H9 (cell line): ENCODE results near the gene GNLY. TPM values are rescaled to one million over a fixed set of nuclear protein-coding genes. Genes with fewer than 3 reads are reported as not detected.

Source experiments
- DNase-seq: peaks from one replicate; pipeline ENCODE4 v3.0.0-alpha.2; 2017
- H2AFZ ChIP-seq: one replicate; pipeline ENCODE4 v1.6.1; 2013; ENCODE audit warnings: mild to moderate bottlenecking, low read length, control low read depth, moderate library complexity
- H2AK5ac ChIP-seq: 2 replicates; pipeline ENCODE4 v1.6.1; 2013; ENCODE audit warnings: low read length, control low read depth, mixed read lengths; ENCODE audit not compliant: insufficient read length
- H2BK120ac ChIP-seq: one replicate; pipeline ENCODE4 v1.6.1; 2013; ENCODE audit warnings: low read depth, mild to moderate bottlenecking, low read length, control low read depth, inconsistent platforms; ENCODE audit not compliant: poor library complexity, severe bottlenecking
- H2BK12ac ChIP-seq: 2 replicates; pipeline ENCODE4 v1.6.1; 2013; ENCODE audit warnings: low read length, control low read depth, mixed read lengths, low read depth; ENCODE audit not compliant: insufficient read length
- H2BK15ac ChIP-seq: 2 replicates; pipeline ENCODE4 v1.6.1; 2013; ENCODE audit warnings: low read depth, low read length, control low read depth
- H2BK20ac ChIP-seq: one replicate; pipeline ENCODE4 v1.6.1; 2013; ENCODE audit warnings: low read depth, mild to moderate bottlenecking, low read length, control low read depth, inconsistent platforms; ENCODE audit not compliant: poor library complexity, severe bottlenecking
- H2BK5ac ChIP-seq: 2 replicates; pipeline ENCODE4 v1.6.1; 2013; ENCODE audit warnings: low read length, control low read depth, mixed read lengths; ENCODE audit not compliant: insufficient read length
- H3K14ac ChIP-seq: 2 replicates; pipeline ENCODE4 v1.6.1; 2013; ENCODE audit warnings: low read length, control low read depth; ENCODE audit not compliant: insufficient read depth
- H3K18ac ChIP-seq: 2 replicates; pipeline ENCODE4 v1.6.1; 2013; ENCODE audit warnings: low read depth, mild to moderate bottlenecking, mixed read lengths, low read length, control low read depth; ENCODE audit not compliant: insufficient read length
- H3K23ac ChIP-seq: 2 replicates; pipeline ENCODE4 v1.6.1; 2013; ENCODE audit warnings: low read length, control low read depth, mixed read lengths, low read depth; ENCODE audit not compliant: insufficient read length
- H3K23me2 ChIP-seq: 2 replicates; pipeline ENCODE4 v1.6.1; 2013; ENCODE audit warnings: low read depth, mild to moderate bottlenecking, mixed read lengths, low read length, control low read depth; ENCODE audit not compliant: insufficient read length, poor library complexity, severe bottlenecking
- H3K27ac ChIP-seq: 2 replicates; pipeline ENCODE4 v1.5.1; 2013; ENCODE audit warnings: low read length, control low read depth, mixed read lengths, low read depth; ENCODE audit not compliant: insufficient read length
- H3K27me3 ChIP-seq: 2 replicates; pipeline ENCODE4 v1.6.1; 2013; ENCODE audit warnings: low read length, control low read depth, inconsistent platforms; ENCODE audit not compliant: insufficient read depth
- H3K4ac ChIP-seq: 2 replicates; pipeline ENCODE4 v1.6.1; 2013; ENCODE audit warnings: low read depth, mild to moderate bottlenecking, control low read depth, inconsistent platforms, low read length, moderate library complexity
- H3K4me1 ChIP-seq: 2 replicates; pipeline ENCODE4 v1.6.1; 2013; ENCODE audit warnings: low read length, control low read depth, inconsistent platforms; ENCODE audit not compliant: insufficient read depth
- H3K4me2 ChIP-seq: 2 replicates; pipeline ENCODE4 v1.6.1; 2013; ENCODE audit warnings: low read length, control low read depth, mixed read lengths; ENCODE audit not compliant: insufficient read length, insufficient read depth
- H3K56ac ChIP-seq: 2 replicates; pipeline ENCODE4 v1.6.1; 2013; ENCODE audit warnings: low read depth, mild to moderate bottlenecking, mixed read lengths, low read length, control low read depth; ENCODE audit not compliant: insufficient read length
- H3K79me1 ChIP-seq: 2 replicates; pipeline ENCODE4 v1.6.1; 2013; ENCODE audit warnings: low read depth, mild to moderate bottlenecking, moderate library complexity, low read length, control low read depth, inconsistent platforms; ENCODE audit not compliant: insufficient read depth, poor library complexity, severe bottlenecking
- H3K79me2 ChIP-seq: 2 replicates; pipeline ENCODE4 v1.6.1; 2013; ENCODE audit warnings: low read length, control low read depth, inconsistent platforms; ENCODE audit not compliant: insufficient read depth
- H3K9ac ChIP-seq: 2 replicates; pipeline ENCODE4 v1.6.1; 2013; ENCODE audit warnings: low read length, control low read depth, mixed read lengths; ENCODE audit not compliant: insufficient read length; ENCODE audit errors: extremely low read depth
- H3K9me3 ChIP-seq: one replicate; pipeline ENCODE4 v1.6.1; 2013; ENCODE audit warnings: low read depth, low read length, inconsistent platforms; ENCODE audit not compliant: control insufficient read depth
- H3T11ph ChIP-seq: one replicate; pipeline ENCODE4 v1.6.1; 2013; ENCODE audit warnings: mild to moderate bottlenecking, low read length, control low read depth, inconsistent platforms
- H4K20me1 ChIP-seq: one replicate; pipeline ENCODE4 v1.6.1; 2013; ENCODE audit not compliant: control insufficient read depth, insufficient read length, insufficient read depth
- H4K5ac ChIP-seq: 2 replicates; pipeline ENCODE4 v1.6.1; 2013; ENCODE audit warnings: low read depth, mild to moderate bottlenecking, mixed read lengths, low read length, control low read depth; ENCODE audit not compliant: insufficient read length
- H4K8ac ChIP-seq: replicated peaks from 2 replicates; pipeline ENCODE4 v1.6.1; 2013; ENCODE audit warnings: low read length, control low read depth, mixed read lengths, low read depth; ENCODE audit not compliant: insufficient read length
- H4K91ac ChIP-seq: 2 replicates; pipeline ENCODE4 v1.6.1; 2013; ENCODE audit warnings: low read depth, mild to moderate bottlenecking, moderate library complexity, mixed read lengths, low read length, control low read depth; ENCODE audit not compliant: insufficient read length
- H3K27ac Mint-ChIP-seq, 3 experiments: 2 replicates in 2 of 3; 3 replicates in 1 of 3; pipeline ENCODE4 v1.8.0; 2020 to 2021; ENCODE audit warnings: mixed read lengths in 3 of 3, mild to moderate bottlenecking in 1 of 3, moderate library complexity in 1 of 3
- H3K27me3 Mint-ChIP-seq: 2 replicates; pipeline ENCODE4 v1.8.0; 2021; ENCODE audit warnings: low read depth, mild to moderate bottlenecking, moderate library complexity, mixed read lengths
- H3K36me3 Mint-ChIP-seq, 3 experiments: 2 replicates in 2 of 3; 3 replicates in 1 of 3; pipeline ENCODE4 v1.8.0; 2020 to 2021; ENCODE audit warnings: low read depth in 3 of 3, mixed read lengths in 3 of 3; ENCODE audit not compliant: insufficient read depth in 1 of 3
- H3K4me1 Mint-ChIP-seq, 2 experiments: 2 replicates each; pipeline ENCODE4 v1.8.0; 2020; ENCODE audit warnings: mixed read lengths in 2 of 2
- H3K4me3 Mint-ChIP-seq, 2 experiments: 2 replicates in 1 of 2; 3 replicates in 1 of 2; pipeline ENCODE4 v1.8.0; 2020 to 2021; ENCODE audit warnings: mild to moderate bottlenecking in 2 of 2, mixed read lengths in 2 of 2, moderate library complexity in 1 of 2
- H3K9me3 Mint-ChIP-seq, 2 experiments: 2 replicates in 1 of 2; 3 replicates in 1 of 2; pipeline ENCODE4 v1.8.0; 2020; ENCODE audit warnings: mild to moderate bottlenecking in 2 of 2, mixed read lengths in 2 of 2, moderate library complexity in 1 of 2
- WGBS: extraction: QIAGEN DNeasy Blood & Tissue Kit; methylation state at CpG from one replicate; pipeline ENCODE4 v1.1.7; 2013; ENCODE audit warnings: missing lambda C conversion rate, low lambda C conversion rate, mixed read lengths; ENCODE audit not compliant: insufficient read length; ENCODE audit errors: extremely low coverage; 5-methylcytosine and 5-hydroxymethylcytosine counted together
- total RNA-seq: library from RNA; stranded (reverse); gene quantifications from 2 replicates; pipeline ENCODE4 v1.2.1, GENCODE V29; 2021
- TF ChIP-seq, protein P1 (sequence below): fragments of 200-600 bp; sonication (generic); conservative IDR thresholded peaks from 3 replicates; pipeline ENCODE4 v1.8.0; 2021; ENCODE audit warnings: antibody characterized with exemption, mild to moderate bottlenecking

Gene GNLY
- total RNA-seq, 1 experiment from 2014 or later: not detected

DNA sequence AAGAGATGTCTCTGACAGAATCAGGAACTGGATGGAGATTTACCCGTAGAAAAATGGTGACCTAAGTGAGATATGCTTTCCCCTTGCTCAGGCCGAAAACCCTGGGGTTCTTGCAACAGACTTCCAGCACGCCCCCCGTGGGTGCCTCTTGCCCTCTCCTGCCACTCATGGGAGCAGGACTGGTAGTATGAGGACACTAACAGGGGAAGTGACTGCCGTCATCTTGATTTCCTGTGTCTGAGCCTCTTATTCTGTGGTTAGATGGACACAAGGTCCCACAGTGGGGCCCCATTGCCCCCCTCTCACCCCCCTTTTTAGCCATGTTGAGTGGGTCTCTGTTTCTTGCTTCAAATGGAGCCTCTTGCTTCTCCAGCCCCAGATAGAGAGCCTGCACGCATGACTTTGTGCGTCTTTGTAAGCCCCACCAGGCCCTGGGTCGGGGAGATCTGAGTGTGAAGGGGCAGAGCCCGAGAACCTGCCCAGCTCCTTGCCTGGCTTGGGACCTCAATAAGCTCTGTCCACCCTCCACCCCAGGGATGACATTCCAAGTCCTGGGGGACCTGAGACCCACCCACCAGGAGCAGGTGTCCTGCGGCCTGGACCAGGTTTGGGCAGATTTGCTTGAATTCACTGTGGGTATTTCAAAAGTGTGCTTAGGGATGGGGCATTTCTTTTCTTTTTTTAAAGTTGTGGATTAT lies 12.6 kb downstream of the GNLY start:
- Histone ChIP-seq H3K9me3 (no peaks in the 10 kb centered on the region), H4K5ac (no peak overlapping the region), H4K8ac (no peak overlapping the region), H3K23ac (no peak overlapping the region), H3K14ac (no peak overlapping the region), H2AFZ (no peak overlapping the region), H3K23me2 (no peaks in the 10 kb centered on the region), H3K27ac (no peak overlapping the region), H4K91ac (no peak overlapping the region), H3K56ac (no peak overlapping the region), H3K27me3 (peaks cover 3% of the 10 kb centered on the region; the same call in 1 of the 2 replicates), H2BK20ac (no peak overlapping the region), H3K79me1 (no peaks in the 10 kb centered on the region), H2BK12ac (no peak overlapping the region), H2BK15ac (no peak overlapping the region), H3T11ph (no peak overlapping the region), H2AK5ac (no peak overlapping the region), H3K79me2 (no peaks in the 10 kb centered on the region), H2BK5ac (no peak overlapping the region), H3K9ac (no peak overlapping the region), H2BK120ac (no peak overlapping the region), H3K4me1 (no peaks in the 10 kb centered on the region; the same call in 1 of the 2 replicates), H3K4ac (no peak overlapping the region), H3K4me2 (no peak overlapping the region), H4K20me1 (no peaks in the 10 kb centered on the region), H3K18ac (no peak overlapping the region)
- peaks cover 21% of the 10 kb centered on the region for H3K27me3 Mint-ChIP-seq
- no peak overlapping the region for H3K4me3 Mint-ChIP-seq
- DNase-seq: no peak
- H3K4me1 Mint-ChIP-seq: peaks cover 16 to 20% of the 10 kb centered on the region in 2 experiments
- no peaks in the 10 kb centered on the region for H3K36me3 Mint-ChIP-seq
- WGBS: no CpG with 5 or more reads among the region's 10 CpGs
- H3K27ac Mint-ChIP-seq: no peak overlapping the region
- no peaks in the 10 kb centered on the region; a peak in 1 of 5 replicates for H3K9me3 Mint-ChIP-seq
- TF ChIP-seq, protein P1, sequence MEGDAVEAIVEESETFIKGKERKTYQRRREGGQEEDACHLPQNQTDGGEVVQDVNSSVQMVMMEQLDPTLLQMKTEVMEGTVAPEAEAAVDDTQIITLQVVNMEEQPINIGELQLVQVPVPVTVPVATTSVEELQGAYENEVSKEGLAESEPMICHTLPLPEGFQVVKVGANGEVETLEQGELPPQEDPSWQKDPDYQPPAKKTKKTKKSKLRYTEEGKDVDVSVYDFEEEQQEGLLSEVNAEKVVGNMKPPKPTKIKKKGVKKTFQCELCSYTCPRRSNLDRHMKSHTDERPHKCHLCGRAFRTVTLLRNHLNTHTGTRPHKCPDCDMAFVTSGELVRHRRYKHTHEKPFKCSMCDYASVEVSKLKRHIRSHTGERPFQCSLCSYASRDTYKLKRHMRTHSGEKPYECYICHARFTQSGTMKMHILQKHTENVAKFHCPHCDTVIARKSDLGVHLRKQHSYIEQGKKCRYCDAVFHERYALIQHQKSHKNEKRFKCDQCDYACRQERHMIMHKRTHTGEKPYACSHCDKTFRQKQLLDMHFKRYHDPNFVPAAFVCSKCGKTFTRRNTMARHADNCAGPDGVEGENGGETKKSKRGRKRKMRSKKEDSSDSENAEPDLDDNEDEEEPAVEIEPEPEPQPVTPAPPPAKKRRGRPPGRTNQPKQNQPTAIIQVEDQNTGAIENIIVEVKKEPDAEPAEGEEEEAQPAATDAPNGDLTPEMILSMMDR: no peak
